Upper lobe of right lung (tissue), 1 donor: ENCODE data around the gene C4B. TPM values are rescaled to one million over a fixed set of nuclear protein-coding genes. Genes with fewer than 3 reads are reported as not detected.
A peak's percentile ranks its signal among the peaks of the same experiment; 100 is the strongest.

Source experiments
- ATAC-seq: fragments of 200-7000 bp; cut with Tn5 transposase; one replicate; pipeline ENCODE4 v1.9.1; 2020; ENCODE audit warnings: mild to moderate bottlenecking, moderate library complexity
- DNase-seq: peaks from one replicate; pipeline ENCODE4 v3.0.0-alpha.2; 2020
- H3K27ac ChIP-seq: fragments of 200-600 bp; one replicate; pipeline ENCODE4 v1.8.0; 2022
- H3K27me3 ChIP-seq: fragments of 200-600 bp; one replicate; pipeline ENCODE4 v1.8.0; 2022; ENCODE audit warnings: mild to moderate bottlenecking
- H3K36me3 ChIP-seq: fragments of 200-600 bp; one replicate; pipeline ENCODE4 v1.8.0; 2022
- H3K4me1 ChIP-seq: fragments of 200-600 bp; one replicate; pipeline ENCODE4 v1.8.0; 2022
- H3K4me3 ChIP-seq: fragments of 200-600 bp; one replicate; pipeline ENCODE4 v1.8.0; 2022; ENCODE audit warnings: mild to moderate bottlenecking
- H3K9me3 ChIP-seq: fragments of 200-600 bp; one replicate; pipeline ENCODE4 v1.8.0; 2022
- CTCF ChIP-seq: fragments of 200-600 bp; IDR thresholded peaks from one replicate; pipeline ENCODE4 v1.8.0; 2022; ENCODE audit warnings: antibody characterized with exemption
- intact Hi-C: fragments of 100-400 bp; cut with DNase I; formaldehyde crosslinking; loops from one replicate; pipeline ENCODE4 v1.11.0; 2022
- total RNA-seq: library from RNA; stranded (reverse); fragmentation: NEBNext Ultra II Directional; extraction: Animal tissue kit (Norgen Biotek cat#: 25700); gene quantifications from one replicate; pipeline ENCODE4 v1.2.1, GENCODE V29; 2021
- donor health status: DM: no; HTN: yes; CAD: no; lungs with severe emphysema.

Gene C4B
- total RNA-seq, 1 donor from 2014 or later = 166 TPM

- Histone ChIP-seq H3K9me3 (no peaks in the 10 kb centered on the region), H3K4me3 (no peak overlapping the region), H3K27ac (no peak overlapping the region), H3K27me3 (no peaks in the 10 kb centered on the region), H3K4me1 (no peaks in the 10 kb centered on the region), H3K36me3 (peaks cover 48% of the 10 kb centered on the region)
- intact Hi-C loops = no loop called here
- TF ChIP-seq CTCF = no peak
- no peak for DNase-seq
- no peak for ATAC-seq
Observed at GRCh38 chr6:32075781-32076180, 61.2 kb downstream of the C4B start.

GRCh38 chr6:32076321-32076809 lies 61.8 kb downstream of the C4B start:
- DNase-seq (no peak), ATAC-seq (no peak)
- intact Hi-C loops = no loop called here
- H3K4me1 ChIP-seq = no peaks in the 10 kb centered on the region
- TF ChIP-seq CTCF = no peak
- H3K4me3 ChIP-seq = no peak overlapping the region
- peaks cover 43% of the 10 kb centered on the region for H3K36me3 ChIP-seq
- no peak overlapping the region for H3K27ac ChIP-seq
- no peaks in the 10 kb centered on the region for H3K9me3 ChIP-seq
- no peaks in the 10 kb centered on the region for H3K27me3 ChIP-seq

- no peak for ATAC-seq
- H3K27me3 ChIP-seq = no peaks in the 10 kb centered on the region
- peaks cover 48% of the 10 kb centered on the region for H3K36me3 ChIP-seq
- H3K4me3 ChIP-seq = no peak overlapping the region
- no peak for TF ChIP-seq CTCF
- H3K9me3 ChIP-seq = no peaks in the 10 kb centered on the region
- H3K27ac ChIP-seq = no peak overlapping the region
- intact Hi-C loops = no loop called here
- DNase-seq = no peak
- H3K4me1 ChIP-seq = peaks cover 9% of the 10 kb centered on the region
Observed at GRCh38 chr6:32079566-32080290, 65.1 kb downstream of the C4B start.

DNA sequence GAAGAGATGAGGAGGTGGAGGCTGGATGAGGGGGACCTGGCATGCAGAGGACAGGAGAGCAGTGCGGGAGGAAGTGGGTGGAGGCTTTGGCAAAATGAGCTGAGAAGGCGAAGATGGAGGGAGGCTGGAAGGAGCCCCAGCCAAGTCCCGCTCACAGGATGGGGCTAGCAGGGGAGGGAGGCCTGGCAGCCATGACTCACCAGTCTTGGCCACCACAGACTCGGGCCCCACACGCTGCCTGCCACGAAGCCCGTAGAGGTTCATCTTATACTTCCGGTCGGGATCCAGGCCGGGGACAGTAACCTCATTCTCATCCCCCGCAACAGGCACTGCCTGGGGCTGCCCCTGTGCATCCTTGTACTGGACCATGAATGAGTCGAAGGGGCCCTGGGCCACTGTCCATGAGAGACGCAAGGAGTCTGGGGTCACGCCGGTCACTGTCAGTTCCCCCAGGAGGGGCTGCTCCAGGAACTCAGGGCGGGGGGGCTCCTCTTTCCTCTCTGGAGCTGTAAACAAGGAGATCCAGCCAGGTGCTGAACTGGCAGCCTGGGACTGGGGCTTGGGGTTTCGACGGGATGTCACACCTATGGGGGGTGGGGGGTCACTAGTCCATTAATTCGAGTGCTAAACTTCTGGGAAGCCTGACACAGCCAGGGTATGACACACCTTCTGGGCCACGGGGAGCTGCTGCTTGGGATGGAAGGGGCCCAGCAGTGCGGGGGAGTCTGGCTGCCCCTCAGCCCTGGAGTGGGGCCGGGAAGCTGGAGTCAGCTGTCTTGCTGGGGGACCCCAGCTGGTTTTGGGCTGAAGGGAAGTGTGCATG lies 66.8 kb downstream of the C4B start:
- Histone ChIP-seq H3K27me3 (no peaks in the 10 kb centered on the region), H3K27ac (peak overlapping the region; percentile 58), H3K36me3 (peaks cover 43% of the 10 kb centered on the region), H3K4me1 (peaks cover 9% of the 10 kb centered on the region), H3K4me3 (no peak overlapping the region), H3K9me3 (no peaks in the 10 kb centered on the region)
- peak; percentile 40 for ATAC-seq
- no peak for TF ChIP-seq CTCF
- intact Hi-C loops = no loop called here
- no peak for DNase-seq

GRCh38 chr6:32082478-32082877 lies 67.9 kb downstream of the C4B start:
- Histone ChIP-seq H3K4me1 (peaks cover 18% of the 10 kb centered on the region), H3K27me3 (no peaks in the 10 kb centered on the region), H3K9me3 (no peaks in the 10 kb centered on the region), H3K4me3 (no peak overlapping the region), H3K27ac (peak overlapping the region; percentile 58), H3K36me3 (peaks cover 33% of the 10 kb centered on the region)
- no peak for TF ChIP-seq CTCF
- ATAC-seq = no peak
- intact Hi-C loops = no loop called here
- DNase-seq = no peak
